Adipocyte (in vitro differentiated cells): Measurements from ENCODE around the gene CDKN1C.
A peak's percentile ranks its signal among the peaks of the same experiment; 100 is the strongest.

Source experiments
- DNase-seq: peaks from one replicate; pipeline ENCODE4 v3.0.0-alpha.2; 2015; ENCODE audit warnings: low read depth
- H3K27me3 ChIP-seq: replicated peaks from 2 replicates; pipeline ENCODE4 v1.7.0; 2013; ENCODE audit warnings: mild to moderate bottlenecking, low read length, moderate library complexity; ENCODE audit not compliant: control insufficient read depth, insufficient read depth
- H3K36me3 ChIP-seq: 2 replicates; pipeline ENCODE4 v1.7.0; 2013; ENCODE audit warnings: low read length, mild to moderate bottlenecking, moderate library complexity; ENCODE audit not compliant: control insufficient read depth, insufficient read depth, severe bottlenecking
- H3K4me1 ChIP-seq: 2 replicates; pipeline ENCODE4 v1.7.0; 2013; ENCODE audit warnings: mild to moderate bottlenecking, low read length, moderate library complexity; ENCODE audit not compliant: control insufficient read depth, insufficient read depth
- H3K4me3 ChIP-seq: 2 replicates; pipeline ENCODE4 v1.7.0; 2013; ENCODE audit warnings: mild to moderate bottlenecking, low read length, moderate library complexity
- H3K9ac ChIP-seq: 2 replicates; pipeline ENCODE4 v1.7.0; 2013; ENCODE audit warnings: mild to moderate bottlenecking, low read length, moderate library complexity
- H3K9me3 ChIP-seq: 2 replicates; pipeline ENCODE4 v1.7.0; 2013; ENCODE audit warnings: mild to moderate bottlenecking, low read length, moderate library complexity; ENCODE audit not compliant: control insufficient read depth

Gene CDKN1C

GRCh38 chr11:2846056-2846455 is 39.5 kb downstream of the CDKN1C start:
- Histone ChIP-seq H3K9me3 (no peaks in the 10 kb centered on the region), H3K36me3 (no peaks in the 10 kb centered on the region), H3K4me3 (no peak overlapping the region), H3K4me1 (no peaks in the 10 kb centered on the region), H3K9ac (no peak overlapping the region), H3K27me3 (peaks cover 10% of the 10 kb centered on the region)
- no peak for DNase-seq

- no peaks in the 10 kb centered on the region for H3K9me3 ChIP-seq
- peaks cover 5% of the 10 kb centered on the region for H3K27me3 ChIP-seq
- H3K4me1 ChIP-seq, result no peaks in the 10 kb centered on the region
- no peak overlapping the region for H3K4me3 ChIP-seq
- H3K36me3 ChIP-seq, result no peaks in the 10 kb centered on the region
- no peak overlapping the region for H3K9ac ChIP-seq
- DNase-seq, result no peak
Observed at GRCh38 chr11:2844996-2845395, 40.6 kb downstream of the CDKN1C start.

- no peaks in the 10 kb centered on the region for H3K9me3 ChIP-seq
- H3K27me3 ChIP-seq, result peaks cover 5% of the 10 kb centered on the region
- H3K9ac ChIP-seq, result no peak overlapping the region
- no peaks in the 10 kb centered on the region for H3K36me3 ChIP-seq
- H3K4me1 ChIP-seq, result no peaks in the 10 kb centered on the region
- no peak for DNase-seq
- no peak overlapping the region for H3K4me3 ChIP-seq
Observed at GRCh38 chr11:2844116-2844842, 41.3 kb downstream of the CDKN1C start.

- no peak for DNase-seq
- H3K9me3 ChIP-seq, result no peaks in the 10 kb centered on the region
Observed at GRCh38 chr11:2843551-2843950, 42.0 kb downstream of the CDKN1C start.

GRCh38 chr11:2842876-2843275 is 42.7 kb downstream of the CDKN1C start:
- no peaks in the 10 kb centered on the region for H3K4me1 ChIP-seq

More at GRCh38 chr11:2843551-2843950, 42.0 kb downstream of the CDKN1C start:
- no peaks in the 10 kb centered on the region for H3K36me3 ChIP-seq
- H3K27me3 ChIP-seq, result peaks cover 1% of the 10 kb centered on the region
- no peaks in the 10 kb centered on the region for H3K4me1 ChIP-seq
- no peak overlapping the region for H3K9ac ChIP-seq
- H3K4me3 ChIP-seq, result no peak overlapping the region

GRCh38 chr11:2841411-2842190 is 44.0 kb downstream of the CDKN1C start:
- Histone ChIP-seq H3K4me1 (peaks cover 6% of the 10 kb centered on the region), H3K27me3 (peaks cover 11% of the 10 kb centered on the region), H3K9ac (no peak overlapping the region), H3K36me3 (no peaks in the 10 kb centered on the region), H3K4me3 (no peak overlapping the region), H3K9me3 (no peaks in the 10 kb centered on the region)
- DNase-seq, result no peak

More at GRCh38 chr11:2842876-2843275, 42.7 kb downstream of the CDKN1C start:
- Histone ChIP-seq H3K27me3 (peaks cover 3% of the 10 kb centered on the region), H3K9me3 (no peaks in the 10 kb centered on the region), H3K4me3 (no peak overlapping the region), H3K36me3 (no peaks in the 10 kb centered on the region), H3K9ac (no peak overlapping the region)
- DNase-seq, result no peak

GRCh38 chr11:2839395-2839943 is 46.1 kb downstream of the CDKN1C start:
- Histone ChIP-seq H3K27me3 (peaks cover 23% of the 10 kb centered on the region), H3K9me3 (no peaks in the 10 kb centered on the region), H3K4me3 (no peak overlapping the region), H3K4me1 (peaks cover 6% of the 10 kb centered on the region), H3K9ac (no peak overlapping the region), H3K36me3 (no peaks in the 10 kb centered on the region)
- DNase-seq, result no peak

- Histone ChIP-seq H3K27me3 (peaks cover 24% of the 10 kb centered on the region), H3K9me3 (no peaks in the 10 kb centered on the region), H3K4me1 (peaks cover 6% of the 10 kb centered on the region), H3K36me3 (no peaks in the 10 kb centered on the region), H3K9ac (no peak overlapping the region), H3K4me3 (no peak overlapping the region)
- no peak for DNase-seq
Observed at GRCh38 chr11:2838676-2839294, 46.8 kb downstream of the CDKN1C start.

- no peak overlapping the region for H3K9ac ChIP-seq
- peaks cover 27% of the 10 kb centered on the region for H3K27me3 ChIP-seq
- peaks cover 6% of the 10 kb centered on the region for H3K4me1 ChIP-seq
- H3K9me3 ChIP-seq, result no peaks in the 10 kb centered on the region
- DNase-seq, result no peak
- H3K36me3 ChIP-seq, result no peaks in the 10 kb centered on the region
- no peak overlapping the region for H3K4me3 ChIP-seq
Observed at GRCh38 chr11:2838091-2838490, 47.5 kb downstream of the CDKN1C start.

- Histone ChIP-seq H3K9me3 (no peaks in the 10 kb centered on the region), H3K4me1 (peaks cover 6% of the 10 kb centered on the region), H3K9ac (peak overlapping the region; percentile 58), H3K27me3 (peaks cover 32% of the 10 kb centered on the region), H3K36me3 (no peaks in the 10 kb centered on the region), H3K4me3 (no peak overlapping the region)
- DNase-seq, result no peak
Observed at GRCh38 chr11:2837651-2838050, 47.9 kb downstream of the CDKN1C start.

- Histone ChIP-seq H3K9ac (peak overlapping the region; percentile 58), H3K36me3 (no peaks in the 10 kb centered on the region), H3K4me1 (peaks cover 6% of the 10 kb centered on the region), H3K27me3 (peaks cover 35% of the 10 kb centered on the region), H3K9me3 (no peaks in the 10 kb centered on the region), H3K4me3 (peak overlapping the region; percentile 44)
- DNase-seq, result peak; percentile 33
Observed at GRCh38 chr11:2837096-2837601, 48.4 kb downstream of the CDKN1C start.
